Measurements from ENCODE around the gene SYNGR4. TPM values are rescaled to one million over a fixed set of nuclear protein-coding genes. Genes with fewer than 3 reads are reported as not detected.

The SYNGR4 gene
- total RNA-seq, 1 experiment from 2014 or later = not detected

DNA sequence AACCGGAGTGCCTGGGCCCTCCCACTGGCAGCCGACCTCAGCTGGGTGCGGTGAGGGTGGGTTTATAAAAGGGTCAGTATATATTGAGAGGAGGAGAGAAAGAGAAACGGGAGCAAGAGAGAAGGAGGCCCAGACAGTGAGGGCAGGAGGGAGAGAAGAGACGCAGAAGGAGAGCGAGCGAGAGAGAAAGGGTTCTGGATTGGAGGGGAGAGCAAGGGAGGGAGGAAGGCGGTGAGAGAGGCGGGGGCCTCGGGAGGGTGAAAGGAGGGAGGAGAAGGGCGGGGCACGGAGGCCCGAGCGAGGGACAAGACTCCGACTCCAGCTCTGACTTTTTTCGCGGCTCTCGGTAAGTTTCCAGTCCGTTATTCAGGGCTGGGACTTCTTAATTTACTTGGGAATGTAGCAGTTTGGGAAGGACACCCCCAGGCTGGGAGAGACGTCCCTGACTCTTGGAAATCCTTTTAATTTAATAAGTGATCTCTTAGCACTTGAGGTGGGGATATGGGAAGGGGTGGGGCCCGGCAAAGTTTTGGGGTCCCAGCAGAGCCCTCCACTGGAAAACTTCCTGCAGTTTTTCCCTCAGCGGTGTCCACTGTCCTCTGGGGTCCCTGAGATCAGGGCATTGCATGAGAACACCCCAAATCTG, 38.8 kb upstream of the SYNGR4 start, which contains the start of gene EMP3 (continued):
- TF ChIP-seq, protein P1, sequence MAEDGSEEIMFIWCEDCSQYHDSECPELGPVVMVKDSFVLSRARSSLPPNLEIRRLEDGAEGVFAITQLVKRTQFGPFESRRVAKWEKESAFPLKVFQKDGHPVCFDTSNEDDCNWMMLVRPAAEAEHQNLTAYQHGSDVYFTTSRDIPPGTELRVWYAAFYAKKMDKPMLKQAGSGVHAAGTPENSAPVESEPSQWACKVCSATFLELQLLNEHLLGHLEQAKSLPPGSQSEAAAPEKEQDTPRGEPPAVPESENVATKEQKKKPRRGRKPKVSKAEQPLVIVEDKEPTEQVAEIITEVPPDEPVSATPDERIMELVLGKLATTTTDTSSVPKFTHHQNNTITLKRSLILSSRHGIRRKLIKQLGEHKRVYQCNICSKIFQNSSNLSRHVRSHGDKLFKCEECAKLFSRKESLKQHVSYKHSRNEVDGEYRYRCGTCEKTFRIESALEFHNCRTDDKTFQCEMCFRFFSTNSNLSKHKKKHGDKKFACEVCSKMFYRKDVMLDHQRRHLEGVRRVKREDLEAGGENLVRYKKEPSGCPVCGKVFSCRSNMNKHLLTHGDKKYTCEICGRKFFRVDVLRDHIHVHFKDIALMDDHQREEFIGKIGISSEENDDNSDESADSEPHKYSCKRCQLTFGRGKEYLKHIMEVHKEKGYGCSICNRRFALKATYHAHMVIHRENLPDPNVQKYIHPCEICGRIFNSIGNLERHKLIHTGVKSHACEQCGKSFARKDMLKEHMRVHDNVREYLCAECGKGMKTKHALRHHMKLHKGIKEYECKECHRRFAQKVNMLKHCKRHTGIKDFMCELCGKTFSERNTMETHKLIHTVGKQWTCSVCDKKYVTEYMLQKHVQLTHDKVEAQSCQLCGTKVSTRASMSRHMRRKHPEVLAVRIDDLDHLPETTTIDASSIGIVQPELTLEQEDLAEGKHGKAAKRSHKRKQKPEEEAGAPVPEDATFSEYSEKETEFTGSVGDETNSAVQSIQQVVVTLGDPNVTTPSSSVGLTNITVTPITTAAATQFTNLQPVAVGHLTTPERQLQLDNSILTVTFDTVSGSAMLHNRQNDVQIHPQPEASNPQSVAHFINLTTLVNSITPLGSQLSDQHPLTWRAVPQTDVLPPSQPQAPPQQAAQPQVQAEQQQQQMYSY (CRISPR knock-in tag; IDR thresholded peaks at IDR 0.05) = no peak
- TF ChIP-seq, protein P2, sequence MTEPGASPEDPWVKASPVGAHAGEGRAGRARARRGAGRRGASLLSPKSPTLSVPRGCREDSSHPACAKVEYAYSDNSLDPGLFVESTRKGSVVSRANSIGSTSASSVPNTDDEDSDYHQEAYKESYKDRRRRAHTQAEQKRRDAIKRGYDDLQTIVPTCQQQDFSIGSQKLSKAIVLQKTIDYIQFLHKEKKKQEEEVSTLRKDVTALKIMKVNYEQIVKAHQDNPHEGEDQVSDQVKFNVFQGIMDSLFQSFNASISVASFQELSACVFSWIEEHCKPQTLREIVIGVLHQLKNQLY (CRISPR knock-in tag; IDR thresholded peaks at IDR 0.05) = no peak
- TF ChIP-seq, protein P3, sequence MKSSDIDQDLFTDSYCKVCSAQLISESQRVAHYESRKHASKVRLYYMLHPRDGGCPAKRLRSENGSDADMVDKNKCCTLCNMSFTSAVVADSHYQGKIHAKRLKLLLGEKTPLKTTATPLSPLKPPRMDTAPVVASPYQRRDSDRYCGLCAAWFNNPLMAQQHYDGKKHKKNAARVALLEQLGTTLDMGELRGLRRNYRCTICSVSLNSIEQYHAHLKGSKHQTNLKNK (CRISPR knock-in tag; IDR thresholded peaks at IDR 0.05) = no peak
- TF ChIP-seq FOXJ3 (CRISPR knock-in tag; IDR thresholded peaks at IDR 0.05; ENCODE audit: borderline replicate concordance) = no peak

DNA sequence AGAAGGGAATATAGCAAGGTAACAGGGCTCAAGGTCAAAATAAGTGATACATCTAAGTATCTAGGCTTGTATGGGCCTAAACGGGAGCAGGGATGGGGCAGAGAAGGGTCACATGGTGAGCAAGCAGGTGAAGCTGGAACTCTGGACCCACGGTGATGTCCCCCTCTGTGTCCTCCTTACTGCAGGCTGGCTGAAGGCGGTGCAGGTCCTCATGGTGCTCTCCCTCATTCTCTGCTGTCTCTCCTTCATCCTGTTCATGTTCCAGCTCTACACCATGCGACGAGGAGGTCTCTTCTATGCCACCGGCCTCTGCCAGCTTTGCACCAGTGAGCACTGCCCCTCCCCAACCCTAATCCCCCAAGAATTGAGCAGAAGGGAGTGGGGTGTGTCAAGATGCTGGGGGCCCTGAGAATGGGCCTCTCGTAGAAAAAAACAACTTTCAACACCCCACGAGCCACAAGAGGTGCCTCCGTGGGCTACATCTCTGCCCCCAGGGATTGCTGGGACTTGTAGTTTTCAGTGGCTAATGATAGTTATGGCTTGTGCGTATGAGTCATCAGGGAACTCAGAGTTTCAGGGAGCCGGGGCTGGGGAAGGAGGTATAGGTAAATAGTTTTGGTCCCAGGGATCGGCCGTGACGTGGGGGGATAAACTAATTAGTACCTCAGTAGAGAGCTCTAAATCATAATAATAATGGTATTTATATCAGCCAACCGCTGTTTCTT, 34.8 kb upstream of the SYNGR4 start:
- peak; percentile 39 for DNase-seq (ENCODE audit: low spot score)
- H3K9me3 Mint-ChIP-seq = peaks cover 7% of the 10 kb centered on the region
- peak overlapping the region; percentile 90 for H3K4me3 Mint-ChIP-seq
- ChIA-PET CTCF (interaction anchor here (1.2 to 2.6 kb wide), 3 partner anchors 8 to 15 kb away, joined by 4 to 13 read pairs (median 8); no protein-coding TSS in a partner anchor), POLR2A (interaction anchor here (1.2 kb wide), 1 partner anchor 8 kb away, joined by 3 read pairs; a partner anchor contains a TSS)
- no peak for ATAC-seq
- H3K27me3 Mint-ChIP-seq (ENCODE audit: low read depth) = peaks cover 41% of the 10 kb centered on the region
- H3K4me1 Mint-ChIP-seq = peaks cover 51% of the 10 kb centered on the region
- H3K27ac Mint-ChIP-seq = peak overlapping the region; percentile 89
- H3K36me3 Mint-ChIP-seq = no peaks in the 10 kb centered on the region
- TF ChIP-seq, protein P4, sequence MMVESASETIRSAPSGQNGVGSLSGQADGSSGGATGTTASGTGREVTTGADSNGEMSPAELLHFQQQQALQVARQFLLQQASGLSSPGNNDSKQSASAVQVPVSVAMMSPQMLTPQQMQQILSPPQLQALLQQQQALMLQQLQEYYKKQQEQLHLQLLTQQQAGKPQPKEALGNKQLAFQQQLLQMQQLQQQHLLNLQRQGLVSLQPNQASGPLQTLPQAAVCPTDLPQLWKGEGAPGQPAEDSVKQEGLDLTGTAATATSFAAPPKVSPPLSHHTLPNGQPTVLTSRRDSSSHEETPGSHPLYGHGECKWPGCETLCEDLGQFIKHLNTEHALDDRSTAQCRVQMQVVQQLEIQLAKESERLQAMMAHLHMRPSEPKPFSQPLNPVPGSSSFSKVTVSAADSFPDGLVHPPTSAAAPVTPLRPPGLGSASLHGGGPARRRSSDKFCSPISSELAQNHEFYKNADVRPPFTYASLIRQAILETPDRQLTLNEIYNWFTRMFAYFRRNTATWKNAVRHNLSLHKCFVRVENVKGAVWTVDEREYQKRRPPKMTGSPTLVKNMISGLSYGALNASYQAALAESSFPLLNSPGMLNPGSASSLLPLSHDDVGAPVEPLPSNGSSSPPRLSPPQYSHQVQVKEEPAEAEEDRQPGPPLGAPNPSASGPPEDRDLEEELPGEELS (CRISPR knock-in tag; IDR thresholded peaks at IDR 0.05) = no peak
- TF ChIP-seq, protein P5, sequence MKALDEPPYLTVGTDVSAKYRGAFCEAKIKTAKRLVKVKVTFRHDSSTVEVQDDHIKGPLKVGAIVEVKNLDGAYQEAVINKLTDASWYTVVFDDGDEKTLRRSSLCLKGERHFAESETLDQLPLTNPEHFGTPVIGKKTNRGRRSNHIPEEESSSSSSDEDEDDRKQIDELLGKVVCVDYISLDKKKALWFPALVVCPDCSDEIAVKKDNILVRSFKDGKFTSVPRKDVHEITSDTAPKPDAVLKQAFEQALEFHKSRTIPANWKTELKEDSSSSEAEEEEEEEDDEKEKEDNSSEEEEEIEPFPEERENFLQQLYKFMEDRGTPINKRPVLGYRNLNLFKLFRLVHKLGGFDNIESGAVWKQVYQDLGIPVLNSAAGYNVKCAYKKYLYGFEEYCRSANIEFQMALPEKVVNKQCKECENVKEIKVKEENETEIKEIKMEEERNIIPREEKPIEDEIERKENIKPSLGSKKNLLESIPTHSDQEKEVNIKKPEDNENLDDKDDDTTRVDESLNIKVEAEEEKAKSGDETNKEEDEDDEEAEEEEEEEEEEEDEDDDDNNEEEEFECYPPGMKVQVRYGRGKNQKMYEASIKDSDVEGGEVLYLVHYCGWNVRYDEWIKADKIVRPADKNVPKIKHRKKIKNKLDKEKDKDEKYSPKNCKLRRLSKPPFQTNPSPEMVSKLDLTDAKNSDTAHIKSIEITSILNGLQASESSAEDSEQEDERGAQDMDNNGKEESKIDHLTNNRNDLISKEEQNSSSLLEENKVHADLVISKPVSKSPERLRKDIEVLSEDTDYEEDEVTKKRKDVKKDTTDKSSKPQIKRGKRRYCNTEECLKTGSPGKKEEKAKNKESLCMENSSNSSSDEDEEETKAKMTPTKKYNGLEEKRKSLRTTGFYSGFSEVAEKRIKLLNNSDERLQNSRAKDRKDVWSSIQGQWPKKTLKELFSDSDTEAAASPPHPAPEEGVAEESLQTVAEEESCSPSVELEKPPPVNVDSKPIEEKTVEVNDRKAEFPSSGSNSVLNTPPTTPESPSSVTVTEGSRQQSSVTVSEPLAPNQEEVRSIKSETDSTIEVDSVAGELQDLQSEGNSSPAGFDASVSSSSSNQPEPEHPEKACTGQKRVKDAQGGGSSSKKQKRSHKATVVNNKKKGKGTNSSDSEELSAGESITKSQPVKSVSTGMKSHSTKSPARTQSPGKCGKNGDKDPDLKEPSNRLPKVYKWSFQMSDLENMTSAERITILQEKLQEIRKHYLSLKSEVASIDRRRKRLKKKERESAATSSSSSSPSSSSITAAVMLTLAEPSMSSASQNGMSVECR (CRISPR knock-in tag; IDR thresholded peaks at IDR 0.05; ENCODE audit: borderline replicate concordance) = no peak
- TF ChIP-seq ZNF671 (CRISPR knock-in tag; IDR thresholded peaks at IDR 0.05) (no peak), FOXK1 (CRISPR knock-in tag; IDR thresholded peaks at IDR 0.05) (no peak), HMGA2 (CRISPR knock-in tag; IDR thresholded peaks at IDR 0.05) (no peak), SP1 (CRISPR knock-in tag; conservative IDR thresholded peaks at IDR 0.05) (no peak), ATF1 (CRISPR knock-in tag; IDR thresholded peaks at IDR 0.05) (no peak), SOX15 (CRISPR knock-in tag; IDR thresholded peaks at IDR 0.05) (no peak), EMX1 (CRISPR knock-in tag; IDR thresholded peaks at IDR 0.05) (no peak), CREB1 (CRISPR knock-in tag; IDR thresholded peaks at IDR 0.05) (no peak), ZNF396 (CRISPR knock-in tag; IDR thresholded peaks at IDR 0.05; ENCODE audit: borderline replicate concordance) (no peak)
- TF ChIP-seq, protein P6, sequence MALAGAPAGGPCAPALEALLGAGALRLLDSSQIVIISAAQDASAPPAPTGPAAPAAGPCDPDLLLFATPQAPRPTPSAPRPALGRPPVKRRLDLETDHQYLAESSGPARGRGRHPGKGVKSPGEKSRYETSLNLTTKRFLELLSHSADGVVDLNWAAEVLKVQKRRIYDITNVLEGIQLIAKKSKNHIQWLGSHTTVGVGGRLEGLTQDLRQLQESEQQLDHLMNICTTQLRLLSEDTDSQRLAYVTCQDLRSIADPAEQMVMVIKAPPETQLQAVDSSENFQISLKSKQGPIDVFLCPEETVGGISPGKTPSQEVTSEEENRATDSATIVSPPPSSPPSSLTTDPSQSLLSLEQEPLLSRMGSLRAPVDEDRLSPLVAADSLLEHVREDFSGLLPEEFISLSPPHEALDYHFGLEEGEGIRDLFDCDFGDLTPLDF (CRISPR knock-in tag; IDR thresholded peaks at IDR 0.05) = no peak
- TF ChIP-seq, protein P7, sequence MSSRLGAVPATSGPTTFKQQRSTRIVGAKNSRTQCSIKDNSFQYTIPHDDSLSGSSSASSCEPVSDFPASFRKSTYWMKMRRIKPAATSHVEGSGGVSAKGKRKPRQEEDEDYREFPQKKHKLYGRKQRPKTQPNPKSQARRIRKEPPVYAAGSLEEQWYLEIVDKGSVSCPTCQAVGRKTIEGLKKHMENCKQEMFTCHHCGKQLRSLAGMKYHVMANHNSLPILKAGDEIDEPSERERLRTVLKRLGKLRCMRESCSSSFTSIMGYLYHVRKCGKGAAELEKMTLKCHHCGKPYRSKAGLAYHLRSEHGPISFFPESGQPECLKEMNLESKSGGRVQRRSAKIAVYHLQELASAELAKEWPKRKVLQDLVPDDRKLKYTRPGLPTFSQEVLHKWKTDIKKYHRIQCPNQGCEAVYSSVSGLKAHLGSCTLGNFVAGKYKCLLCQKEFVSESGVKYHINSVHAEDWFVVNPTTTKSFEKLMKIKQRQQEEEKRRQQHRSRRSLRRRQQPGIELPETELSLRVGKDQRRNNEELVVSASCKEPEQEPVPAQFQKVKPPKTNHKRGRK (CRISPR knock-in tag; IDR thresholded peaks at IDR 0.05; ENCODE audit: borderline replicate concordance) = no peak

Data from WTC11 (cell line).